HUES48 (cell line): ENCODE data around the gene HTR3E.
"Not testable (repeated sequence)": the region's sequence is repeated elsewhere in the genome, so short reads cannot be mapped to it uniquely, and the experiment has no call there.

ENCODE experiments used
- H3K27ac ChIP-seq: one replicate; pipeline ENCODE4 v1.7.0; 2013; ENCODE audit warnings: low read depth, low read length, inconsistent platforms
- H3K27me3 ChIP-seq: 2 replicates; pipeline ENCODE4 v1.6.1; 2013; ENCODE audit warnings: mild to moderate bottlenecking, low read length; ENCODE audit not compliant: control insufficient read depth, insufficient read depth
- H3K36me3 ChIP-seq: 2 replicates; pipeline ENCODE4 v1.6.1; 2013; ENCODE audit warnings: low read length; ENCODE audit not compliant: control insufficient read depth, insufficient read depth
- H3K4me1 ChIP-seq: 2 replicates; pipeline ENCODE4 v1.6.1; 2013; ENCODE audit warnings: mild to moderate bottlenecking, low read length; ENCODE audit not compliant: control insufficient read depth, insufficient read depth
- H3K4me3 ChIP-seq: 2 replicates; pipeline ENCODE4 v1.5.1; 2013; ENCODE audit warnings: mild to moderate bottlenecking, low read depth, low read length
- H3K9ac ChIP-seq: 2 replicates; pipeline ENCODE4 v1.6.1; 2013; ENCODE audit warnings: mild to moderate bottlenecking, low read depth, low read length, moderate library complexity
- H3K9me3 ChIP-seq: 2 replicates; pipeline ENCODE4 v1.6.1; 2013; ENCODE audit warnings: low read length; ENCODE audit not compliant: control insufficient read depth, insufficient read depth

The HTR3E gene

DNA sequence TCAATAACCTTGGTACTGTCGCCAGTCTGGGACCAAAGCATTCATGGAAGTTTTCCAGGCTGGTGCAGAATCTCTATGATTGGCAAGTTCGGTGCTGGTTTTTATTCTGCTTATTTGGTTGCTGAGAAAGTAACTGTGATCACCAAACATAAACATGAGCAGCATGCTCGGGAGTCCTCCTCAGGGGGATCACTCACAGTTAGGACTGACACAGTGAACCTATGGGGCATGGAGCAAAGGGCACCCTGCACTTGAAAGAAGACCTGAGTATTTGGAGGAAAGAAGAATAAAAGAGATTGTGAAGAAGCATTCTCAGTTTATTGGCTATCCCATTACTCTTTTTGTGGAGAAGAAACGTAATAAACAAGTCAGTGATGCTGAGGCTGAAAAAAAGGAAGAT lies 19.2 kb downstream of the HTR3E start:
- H3K9ac ChIP-seq: no peak overlapping the region
- H3K36me3 ChIP-seq: no peaks in the 10 kb centered on the region

DNA sequence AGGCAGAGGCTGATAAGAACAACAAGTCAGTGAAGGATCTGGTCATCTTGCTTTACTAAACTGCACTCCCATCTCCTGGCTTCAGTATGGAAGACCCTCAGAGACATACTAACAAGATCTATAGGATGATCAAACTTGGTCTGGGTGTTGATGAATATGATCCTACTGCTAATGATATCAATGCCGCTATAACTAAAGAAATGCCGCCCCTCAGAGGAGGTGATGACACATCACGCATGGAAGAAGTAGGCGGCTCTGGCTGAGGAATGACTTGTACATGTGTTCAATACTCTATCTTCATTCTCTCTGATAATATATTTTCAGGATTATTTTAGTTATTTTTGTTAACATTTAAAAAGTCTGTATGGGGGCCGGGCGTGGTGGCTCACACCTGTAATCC lies 20.8 kb downstream of the HTR3E start:
- no peaks in the 10 kb centered on the region for H3K36me3 ChIP-seq

More for the DNA sequence above, 19.2 kb downstream of the HTR3E start:
- Histone ChIP-seq H3K4me1 (no peaks in the 10 kb centered on the region), H3K27ac (no peak overlapping the region), H3K4me3 (no peak overlapping the region), H3K9me3 (no peaks in the 10 kb centered on the region), H3K27me3 (no peaks in the 10 kb centered on the region)

DNA sequence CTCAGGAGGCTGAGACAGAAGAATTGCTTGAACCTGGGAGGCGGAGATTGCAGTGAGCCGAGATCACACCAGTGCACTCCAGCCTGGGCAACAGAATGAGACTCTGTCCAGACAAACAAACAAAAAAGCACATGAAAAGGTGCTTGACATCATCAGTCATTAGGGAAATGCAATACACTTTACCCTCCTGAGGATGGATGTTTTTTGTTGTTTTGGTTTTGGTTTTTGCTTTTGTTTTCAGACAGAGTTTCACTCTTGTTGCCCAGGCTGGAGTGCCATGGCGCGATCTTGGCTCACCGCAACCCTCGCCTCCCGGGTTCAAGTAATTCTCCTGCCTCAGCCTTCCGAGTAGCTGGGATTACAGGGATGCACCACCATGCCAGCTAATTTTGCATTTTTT lies 24.2 kb downstream of the HTR3E start:
- not testable (repeated sequence) for H3K36me3 ChIP-seq, H3K9ac ChIP-seq, H3K27ac ChIP-seq, H3K4me3 ChIP-seq, H3K4me1 ChIP-seq, H3K9me3 ChIP-seq, H3K27me3 ChIP-seq

More for the DNA sequence above, 20.8 kb downstream of the HTR3E start:
- Histone ChIP-seq H3K4me3 (no peak overlapping the region), H3K27ac (no peak overlapping the region), H3K9ac (no peak overlapping the region), H3K9me3 (no peaks in the 10 kb centered on the region), H3K4me1 (no peaks in the 10 kb centered on the region), H3K27me3 (no peaks in the 10 kb centered on the region)

DNA sequence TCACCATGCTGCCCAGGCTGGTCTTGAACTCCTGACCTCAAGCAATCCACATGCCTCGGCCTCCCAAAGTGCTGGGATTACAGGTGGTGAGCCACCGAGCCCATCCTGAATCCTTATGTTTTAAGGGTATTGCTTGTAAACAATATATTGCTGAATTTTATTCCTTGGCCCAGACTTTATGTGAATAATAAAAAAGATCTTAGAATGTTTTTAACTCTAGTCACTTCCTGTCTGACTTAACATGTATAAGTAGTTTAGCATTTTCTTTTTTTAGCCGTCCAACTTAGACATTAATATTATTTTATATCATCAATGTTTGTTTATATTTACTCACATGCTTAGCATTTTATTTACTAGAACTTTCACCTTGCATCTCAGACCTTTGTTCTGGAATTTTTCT lies 29.1 kb downstream of the HTR3E start:
- Histone ChIP-seq H3K27ac (no peak overlapping the region), H3K9me3 (no peaks in the 10 kb centered on the region), H3K4me1 (no peaks in the 10 kb centered on the region), H3K36me3 (no peaks in the 10 kb centered on the region), H3K27me3 (no peaks in the 10 kb centered on the region), H3K4me3 (no peak overlapping the region), H3K9ac (no peak overlapping the region)

DNA sequence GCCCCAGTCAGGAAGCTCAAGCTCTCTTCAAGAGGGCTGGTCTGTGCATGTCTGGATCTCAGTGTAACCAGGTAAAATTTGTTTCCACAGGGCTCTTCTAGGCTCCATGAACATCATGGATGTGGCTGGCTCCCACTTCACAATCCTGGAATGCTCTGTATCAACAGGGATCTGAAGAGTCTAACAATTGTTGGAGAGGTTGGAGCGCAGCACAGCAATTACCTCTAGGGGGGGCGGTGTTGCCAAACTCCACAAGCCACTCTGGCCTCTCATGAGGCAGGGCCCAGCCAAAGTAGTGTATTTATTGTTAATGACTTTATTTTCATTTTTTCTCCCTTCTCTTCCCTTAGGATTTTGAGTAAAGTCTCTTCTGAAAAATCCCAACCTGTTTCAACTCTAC lies 32.1 kb downstream of the HTR3E start:
- H3K27me3 ChIP-seq: no peaks in the 10 kb centered on the region
- no peak overlapping the region for H3K9ac ChIP-seq
- no peak overlapping the region for H3K27ac ChIP-seq
- H3K36me3 ChIP-seq: no peaks in the 10 kb centered on the region
- H3K4me3 ChIP-seq: no peak overlapping the region
- no peaks in the 10 kb centered on the region for H3K9me3 ChIP-seq
- no peaks in the 10 kb centered on the region for H3K4me1 ChIP-seq

DNA sequence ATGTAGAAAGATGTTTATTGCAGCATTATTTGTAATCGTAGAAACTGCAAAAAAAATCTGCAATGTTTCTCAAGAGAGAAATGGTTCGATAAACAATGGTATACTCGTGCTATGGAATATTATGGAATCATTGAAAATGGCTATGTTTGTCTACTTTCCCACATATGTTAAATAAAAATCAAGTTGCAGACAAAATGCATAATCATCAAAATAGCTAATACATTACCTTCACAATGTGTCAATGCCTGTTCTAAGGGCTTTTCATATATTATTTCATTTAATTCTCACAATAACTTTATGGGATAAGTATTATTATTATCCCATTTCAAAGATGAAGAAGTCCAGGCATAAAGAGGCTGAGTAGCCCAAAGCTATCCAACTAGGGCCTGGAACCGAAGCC lies 36.1 kb downstream of the HTR3E start:
- H3K27me3 ChIP-seq: no peaks in the 10 kb centered on the region
- H3K4me3 ChIP-seq: no peak overlapping the region
- H3K4me1 ChIP-seq: peaks cover 9% of the 10 kb centered on the region
- H3K27ac ChIP-seq: no peak overlapping the region
- peaks cover 9% of the 10 kb centered on the region; the same call in 1 of the 2 replicates for H3K36me3 ChIP-seq
- no peak overlapping the region for H3K9ac ChIP-seq
- no peaks in the 10 kb centered on the region for H3K9me3 ChIP-seq

DNA sequence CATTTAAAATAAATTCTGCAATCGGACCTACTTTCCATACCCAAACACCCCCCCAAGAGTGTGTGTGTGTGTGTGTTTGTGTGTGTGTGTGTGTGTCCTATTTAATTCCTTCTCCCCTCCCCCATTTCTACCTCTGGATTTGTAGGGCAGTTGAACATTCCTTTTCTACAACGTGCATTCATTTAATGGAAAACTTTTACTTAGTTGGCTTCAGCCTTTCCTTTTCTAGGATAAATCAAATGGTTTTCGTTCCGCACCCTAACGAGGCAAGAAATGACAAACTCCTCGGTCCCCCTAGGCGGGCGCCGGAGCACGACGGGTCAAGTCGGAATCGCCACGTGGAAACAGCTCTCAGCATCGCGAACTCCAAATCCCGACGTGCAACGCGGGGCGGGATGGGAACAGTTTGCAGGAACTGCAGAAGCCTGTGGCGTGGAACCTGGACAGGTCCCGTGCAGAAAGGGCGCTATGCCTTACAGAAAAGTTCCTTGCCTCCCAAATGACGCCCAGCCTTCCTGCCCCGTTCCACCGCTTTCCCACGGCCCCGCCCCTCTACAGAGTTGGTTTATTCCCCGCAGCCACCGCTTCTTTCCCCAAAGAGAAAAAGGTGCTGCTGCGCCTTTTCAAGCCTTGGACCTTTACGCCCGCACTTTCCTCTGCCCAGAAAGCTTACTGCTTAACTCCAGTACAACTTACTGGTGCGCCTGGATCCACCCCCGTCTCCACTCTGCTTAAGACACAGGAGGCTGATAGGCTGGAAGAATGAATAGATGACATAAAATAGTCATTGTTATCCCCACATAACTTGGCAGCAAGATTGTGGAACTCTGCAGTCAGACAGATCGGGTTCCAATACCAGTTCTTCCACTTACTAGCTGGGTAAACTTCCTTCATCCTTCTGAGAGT lies 37.2 kb downstream of the HTR3E start:
- Histone ChIP-seq H3K27me3 (no peaks in the 10 kb centered on the region), H3K36me3 (peaks cover 15% of the 10 kb centered on the region; the same call in 1 of the 2 replicates), H3K4me1 (peaks cover 9% of the 10 kb centered on the region), H3K4me3 (peak overlapping the region; percentile 100), H3K9me3 (no peaks in the 10 kb centered on the region), H3K27ac (no peak overlapping the region), H3K9ac (peak overlapping the region; percentile 7; the same call in 1 of the 2 replicates)

DNA sequence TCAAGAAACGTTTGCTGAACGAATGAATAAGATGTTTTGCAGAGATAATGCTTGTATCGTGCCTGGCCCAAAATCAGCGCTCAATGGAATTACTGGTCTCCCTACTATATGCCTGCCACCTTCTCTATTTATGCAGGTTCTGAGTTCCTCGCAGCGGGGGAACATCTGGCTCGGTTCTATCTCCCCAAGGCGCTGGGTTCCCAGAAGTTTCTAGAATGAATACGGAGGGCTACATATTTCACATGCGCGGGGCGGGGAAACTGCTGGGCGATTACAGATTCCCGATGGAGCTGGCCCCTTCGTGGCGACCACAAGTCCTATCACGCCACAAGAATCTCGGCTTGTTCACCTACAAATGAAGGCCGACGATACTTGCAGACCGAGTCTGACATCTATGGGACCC lies 37.9 kb downstream of the HTR3E start:
- no peaks in the 10 kb centered on the region for H3K27me3 ChIP-seq
- H3K9me3 ChIP-seq: no peaks in the 10 kb centered on the region
- peaks cover 9% of the 10 kb centered on the region for H3K4me1 ChIP-seq
- H3K4me3 ChIP-seq: peak overlapping the region; percentile 100
- H3K9ac ChIP-seq: peak overlapping the region; percentile 87
- peak overlapping the region; percentile 79 for H3K27ac ChIP-seq
- peaks cover 15% of the 10 kb centered on the region; the same call in 1 of the 2 replicates for H3K36me3 ChIP-seq

DNA sequence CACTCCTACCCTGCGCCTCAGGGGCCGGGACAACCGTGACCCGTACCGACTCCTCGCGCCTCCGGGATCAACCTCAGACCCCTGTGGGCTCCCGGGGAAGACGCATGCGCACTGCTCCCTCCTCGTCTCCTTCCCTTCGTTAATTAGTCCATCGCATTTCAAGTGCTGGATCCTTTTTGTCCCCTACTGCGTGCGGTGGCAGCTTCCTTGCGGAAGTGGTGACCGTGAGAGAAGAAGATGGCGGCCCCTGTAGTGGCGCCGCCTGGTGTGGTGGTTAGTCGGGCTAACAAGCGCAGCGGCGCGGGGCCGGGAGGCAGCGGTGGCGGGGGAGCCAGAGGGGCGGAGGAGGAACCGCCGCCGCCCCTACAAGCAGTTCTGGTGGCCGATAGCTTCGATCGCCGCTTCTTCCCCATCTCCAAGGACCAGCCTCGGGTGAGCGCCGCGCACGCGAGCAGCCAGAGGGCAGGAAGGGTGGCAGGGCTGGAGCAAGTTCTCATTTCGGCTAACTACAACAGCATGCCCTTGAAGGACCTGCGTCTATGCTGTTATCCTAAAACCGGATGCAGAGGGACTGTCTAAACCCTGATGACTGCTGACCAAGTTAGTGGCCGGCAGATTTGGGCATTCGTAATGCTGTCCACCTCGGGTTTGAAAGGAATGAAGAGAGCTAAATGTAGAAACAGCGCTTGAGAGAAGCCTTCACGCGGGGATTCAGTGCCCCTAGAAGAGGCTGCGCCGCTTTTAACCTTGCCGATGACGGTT lies 38.5 kb downstream of the HTR3E start, which contains the start of gene EIF2B5:
TSS of gene EIF2B5 (plus strand) at position 210 of the 762 bp plus-strand sequence. CDS start at position 238, 28 bp downstream.
- peaks cover 9% of the 10 kb centered on the region for H3K4me1 ChIP-seq
- peak within 1 kb of the TSS; percentile 87 for H3K9ac ChIP-seq
- H3K4me3 ChIP-seq: peak within 1 kb of the TSS; percentile 100
- H3K27ac ChIP-seq: peak within 1 kb of the TSS; percentile 79
- peaks cover 20% of the 10 kb centered on the region for H3K36me3 ChIP-seq
- no peaks in the 10 kb centered on the region for H3K27me3 ChIP-seq
- H3K9me3 ChIP-seq: no peaks in the 10 kb centered on the region

DNA sequence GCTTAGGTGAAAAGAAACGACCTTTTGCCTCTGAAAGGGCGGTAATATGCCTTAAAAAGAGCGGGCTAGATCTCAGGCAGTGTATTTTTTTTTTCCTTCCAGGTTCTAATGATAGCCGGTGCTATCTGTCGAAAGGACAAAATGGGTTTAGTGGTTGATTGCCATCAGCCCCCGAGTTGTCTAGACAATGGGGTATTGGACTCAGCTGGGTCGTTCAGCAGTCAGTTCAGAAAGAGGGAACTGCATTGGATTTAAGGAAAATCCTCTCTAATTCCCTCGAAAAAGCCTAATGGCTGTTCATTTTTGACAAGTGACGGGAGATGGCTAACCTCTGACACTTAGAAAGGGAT lies 39.0 kb downstream of the HTR3E start:
- H3K36me3 ChIP-seq: peaks cover 25% of the 10 kb centered on the region
- no peaks in the 10 kb centered on the region for H3K27me3 ChIP-seq
- peak overlapping the region; percentile 79 for H3K27ac ChIP-seq
- peak overlapping the region; percentile 100 for H3K4me3 ChIP-seq
- no peaks in the 10 kb centered on the region for H3K9me3 ChIP-seq
- peak overlapping the region; percentile 87 for H3K9ac ChIP-seq
- peaks cover 9% of the 10 kb centered on the region for H3K4me1 ChIP-seq

DNA sequence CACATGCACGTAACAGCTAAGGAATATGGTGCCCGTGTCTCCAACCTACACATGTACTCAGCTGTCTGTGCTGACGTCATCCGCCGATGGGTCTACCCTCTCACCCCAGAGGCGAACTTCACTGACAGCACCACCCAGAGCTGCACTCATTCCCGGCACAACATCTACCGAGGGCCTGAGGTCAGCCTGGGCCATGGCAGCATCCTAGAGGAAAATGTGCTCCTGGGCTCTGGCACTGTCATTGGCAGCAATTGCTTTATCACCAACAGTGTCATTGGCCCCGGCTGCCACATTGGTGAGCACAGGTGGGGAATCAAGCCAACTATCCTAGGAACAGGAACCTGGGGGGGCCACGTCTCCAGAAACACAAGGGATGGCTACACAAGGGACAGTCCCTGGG lies 43.6 kb downstream of the HTR3E start:
- peaks cover 68% of the 10 kb centered on the region for H3K36me3 ChIP-seq
- no peaks in the 10 kb centered on the region for H3K27me3 ChIP-seq
- no peak overlapping the region for H3K4me3 ChIP-seq
- peaks cover 9% of the 10 kb centered on the region for H3K4me1 ChIP-seq
- H3K27ac ChIP-seq: no peak overlapping the region
- no peak overlapping the region for H3K9ac ChIP-seq
- no peaks in the 10 kb centered on the region for H3K9me3 ChIP-seq
